Amniotic stem cell (primary cell): Measurements from ENCODE around the gene ATXN1.
"Not testable (repeated sequence)": the region's sequence is repeated elsewhere in the genome, so short reads cannot be mapped to it uniquely, and the experiment has no call there.

ENCODE experiments used
- DNase-seq: peaks from one replicate; lab custom pipeline; 2025; lab: John Stamatoyannopoulos, UW

The ATXN1 gene

DNA sequence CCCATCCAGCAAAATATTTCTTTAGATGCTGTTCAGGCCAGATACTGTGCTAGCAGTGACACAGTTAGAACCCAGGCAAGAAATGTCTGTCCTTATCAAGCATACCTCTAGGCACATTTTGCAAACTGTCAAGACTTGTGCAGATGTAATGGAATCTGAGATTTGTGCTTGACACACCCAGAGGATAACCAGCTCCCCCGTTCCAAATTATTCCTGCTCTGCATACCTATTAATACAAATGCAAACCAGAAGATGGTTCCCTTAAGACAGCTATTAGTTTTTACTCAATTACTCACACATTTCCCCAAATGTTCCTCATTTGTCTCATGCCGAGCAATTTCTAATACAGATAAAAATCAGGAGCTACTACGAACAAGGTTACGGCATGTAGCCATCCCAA, 40.4 kb downstream of the ATXN1 start:
- DNase-seq, result no peak

DNA sequence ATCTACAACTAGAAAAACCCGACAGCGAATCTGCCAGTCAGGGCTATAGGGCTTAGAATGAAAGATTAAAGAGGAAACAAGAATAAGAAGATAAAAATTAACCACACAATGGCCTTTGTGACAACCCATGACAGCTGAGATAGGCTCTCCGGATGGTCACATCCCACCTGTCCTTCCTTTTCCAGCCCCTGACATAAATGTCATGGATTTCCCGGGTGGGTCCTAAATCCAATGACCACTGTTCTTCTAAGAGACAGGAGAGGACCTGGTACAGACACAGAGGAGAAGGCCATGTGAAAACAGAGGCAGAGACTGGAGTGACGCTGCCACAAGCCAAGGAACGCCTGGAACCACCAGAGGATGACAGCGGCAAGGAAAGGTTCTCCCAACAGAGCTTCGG, 41.8 kb downstream of the ATXN1 start:
- DNase-seq, result no peak

DNA sequence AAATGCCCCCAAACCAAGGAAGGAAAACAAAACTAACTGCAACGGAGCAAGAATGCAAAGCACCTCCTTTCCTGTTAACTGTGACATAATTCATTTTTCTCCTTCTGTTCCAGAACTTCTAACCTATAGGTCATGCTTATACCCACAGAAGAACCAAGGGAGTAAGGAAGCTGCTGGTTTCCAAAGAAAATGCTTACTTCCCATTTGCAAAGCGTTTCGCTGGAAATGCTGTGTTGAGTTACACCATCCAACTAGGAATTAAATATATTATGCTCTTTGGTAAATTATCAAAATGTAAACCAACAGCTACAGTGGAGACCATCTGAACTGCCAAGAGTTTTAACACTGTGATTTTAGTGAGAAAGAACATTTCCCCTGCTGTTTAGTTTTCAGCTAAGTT, 42.9 kb downstream of the ATXN1 start:
- DNase-seq, result no peak

DNA sequence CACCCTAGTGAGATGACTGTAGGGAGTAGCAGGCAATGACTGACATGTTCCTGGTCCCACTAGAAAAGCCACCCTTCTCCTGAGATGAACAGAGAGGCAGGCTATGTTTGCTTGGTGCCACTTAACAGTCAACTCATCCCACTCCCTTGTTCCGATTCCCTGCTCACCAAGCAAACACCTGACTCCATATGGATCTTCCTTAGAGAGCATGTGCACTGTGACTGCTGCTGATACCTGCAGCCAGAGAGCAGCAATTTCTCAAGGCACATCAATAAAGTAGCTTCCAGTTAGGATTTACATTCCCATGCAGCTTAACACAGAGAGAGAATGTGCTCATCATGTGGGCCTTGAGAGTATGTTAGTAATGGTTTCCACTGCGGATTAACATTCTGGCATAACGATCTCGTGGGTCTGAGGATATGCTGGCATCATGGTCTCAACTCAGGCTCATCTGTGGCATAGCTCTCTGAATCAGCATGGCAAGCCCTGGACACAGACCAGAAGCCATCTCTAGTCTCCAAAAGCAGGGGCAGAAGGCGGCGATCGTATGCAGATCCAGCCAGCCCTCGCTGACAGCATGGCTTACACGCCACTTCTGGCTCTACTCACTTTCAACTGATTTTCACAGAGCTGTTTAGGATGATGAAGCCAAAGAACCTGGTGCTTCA, 43.9 kb downstream of the ATXN1 start:
- DNase-seq, result no peak

DNA sequence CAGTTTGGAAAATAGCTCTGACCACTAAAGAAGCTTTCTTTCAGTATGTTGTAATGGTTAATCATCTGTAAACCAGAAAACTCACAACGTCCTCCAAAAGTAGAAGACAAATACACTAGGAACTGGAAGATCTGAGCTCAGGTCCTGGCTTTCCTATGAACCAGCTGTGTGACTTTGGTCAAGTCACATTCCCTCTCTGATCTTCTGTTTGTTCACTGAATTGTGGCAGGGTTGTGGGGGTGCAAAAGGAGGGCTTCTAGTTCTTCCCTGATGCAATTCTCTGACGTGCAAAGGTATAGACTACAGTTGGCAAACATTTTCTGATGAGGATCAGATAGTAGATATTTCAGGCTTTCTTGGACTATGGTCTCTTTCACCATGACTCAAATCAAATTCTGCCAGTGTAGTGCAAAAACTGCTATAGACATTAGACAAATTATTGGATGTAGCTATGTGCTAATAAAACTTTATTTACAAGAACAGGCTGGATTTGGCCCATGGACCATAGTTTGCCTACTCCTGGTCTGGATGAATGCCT, 44.9 kb downstream of the ATXN1 start:
- DNase-seq, result no peak

DNA sequence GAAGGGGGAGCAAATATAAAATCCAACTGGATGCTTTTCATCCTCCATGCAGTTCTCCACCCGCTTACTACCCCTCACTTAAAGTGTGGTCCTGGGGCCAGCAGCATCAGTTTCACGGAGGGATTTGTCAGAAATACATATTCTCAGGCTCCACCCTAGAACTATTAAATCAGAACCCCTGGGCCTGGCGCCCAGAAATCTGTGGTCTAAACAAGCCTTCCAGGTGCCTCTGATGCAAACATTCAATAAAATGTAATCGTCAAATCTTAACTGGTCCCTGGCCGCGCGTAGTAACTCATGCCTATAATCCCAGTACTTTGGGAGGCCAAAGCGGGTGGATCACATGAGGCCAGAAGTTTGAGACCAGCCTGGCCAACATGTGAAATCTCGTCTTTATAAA, 47.7 kb downstream of the ATXN1 start:
- DNase-seq, result no peak

DNA sequence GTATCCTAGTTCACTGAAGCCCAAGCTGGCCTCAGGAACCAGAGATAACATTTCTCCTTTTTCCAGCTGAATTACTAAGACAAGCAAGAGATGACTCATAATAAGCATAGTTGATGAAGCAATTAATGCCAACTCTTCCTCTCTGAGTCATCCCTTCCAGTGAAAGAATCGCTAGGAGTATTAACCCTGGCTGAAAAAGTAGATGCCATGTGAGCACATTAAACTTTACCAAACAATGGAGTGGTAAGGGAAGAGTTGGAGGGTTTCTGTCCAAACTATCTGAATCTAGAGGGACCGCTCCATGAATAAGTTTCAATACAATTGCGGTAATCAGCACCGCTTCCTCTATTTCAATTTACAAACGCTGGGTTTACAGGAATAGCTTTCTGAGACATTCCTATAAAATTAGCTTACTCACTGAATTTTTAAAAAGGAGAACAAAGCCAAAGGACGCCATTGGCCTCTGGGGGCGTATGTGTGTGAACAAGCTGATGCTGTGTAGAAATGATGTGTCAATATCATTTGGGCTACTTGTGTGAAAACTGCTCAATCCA, 48.3 kb downstream of the ATXN1 start:
- DNase-seq, result peak; percentile 88

DNA sequence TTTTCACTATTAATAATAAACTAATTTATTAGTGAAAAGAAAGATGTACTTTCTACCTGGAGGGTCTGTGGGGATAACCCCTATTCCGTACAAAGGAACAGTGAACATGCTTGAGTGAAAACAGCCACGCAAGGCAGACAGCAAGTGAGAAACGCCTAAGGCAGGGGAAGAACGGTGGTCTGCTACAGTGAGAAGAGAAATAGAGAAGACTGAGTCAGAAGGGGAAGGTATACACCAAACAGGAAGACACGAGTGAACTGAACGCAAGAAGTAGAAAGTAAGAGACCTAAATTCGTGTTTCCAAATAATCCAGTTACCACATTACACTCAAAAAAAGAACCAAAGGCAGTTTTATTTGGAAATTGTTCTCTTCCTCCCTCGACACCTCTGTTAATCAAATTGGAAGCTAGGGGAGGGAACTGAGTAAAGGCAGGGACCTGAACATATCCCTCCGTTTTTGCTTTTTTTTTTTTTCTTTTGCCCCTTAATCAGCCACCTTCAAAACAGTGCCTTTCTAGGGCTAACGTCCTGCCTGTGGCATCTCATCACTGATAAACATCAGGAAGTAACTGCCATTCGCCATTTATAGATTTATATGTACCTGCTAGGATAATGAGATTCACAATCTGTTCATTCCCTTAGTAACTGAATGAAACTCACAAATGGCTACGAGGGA, 48.9 kb downstream of the ATXN1 start:
- no peak for DNase-seq

DNA sequence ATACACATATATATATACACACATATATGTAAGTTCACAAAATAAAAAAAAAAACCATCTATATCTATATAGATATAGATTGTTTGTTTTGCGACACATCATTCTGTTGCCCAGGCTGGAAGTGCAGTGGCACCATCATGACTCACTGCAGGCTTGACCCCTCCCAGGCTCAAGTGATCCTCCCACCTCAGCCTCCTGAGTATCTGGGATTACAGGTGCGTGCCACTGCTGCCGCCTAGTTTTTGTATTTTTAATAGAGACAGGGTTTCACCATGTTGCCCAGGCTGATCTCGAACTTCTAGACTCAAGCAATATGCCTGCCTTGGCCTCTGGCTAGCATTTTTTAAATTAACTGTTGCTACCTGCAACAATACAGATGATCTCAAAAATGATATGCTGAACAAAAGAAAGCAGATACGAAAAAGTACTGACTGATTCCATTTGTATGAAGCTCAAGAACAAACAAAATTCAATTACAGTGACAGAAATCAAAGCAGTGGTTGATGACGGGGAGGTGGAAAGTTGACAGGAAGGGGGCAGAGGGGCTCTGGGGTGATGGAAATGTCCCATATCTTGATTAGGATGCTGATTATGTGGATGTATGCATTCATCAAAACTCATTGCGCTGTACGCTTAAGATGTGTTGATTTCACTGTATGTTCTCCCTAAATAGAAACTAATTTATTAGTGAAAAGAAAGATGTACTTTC, 49.6 kb downstream of the ATXN1 start:
- no peak for DNase-seq

DNA sequence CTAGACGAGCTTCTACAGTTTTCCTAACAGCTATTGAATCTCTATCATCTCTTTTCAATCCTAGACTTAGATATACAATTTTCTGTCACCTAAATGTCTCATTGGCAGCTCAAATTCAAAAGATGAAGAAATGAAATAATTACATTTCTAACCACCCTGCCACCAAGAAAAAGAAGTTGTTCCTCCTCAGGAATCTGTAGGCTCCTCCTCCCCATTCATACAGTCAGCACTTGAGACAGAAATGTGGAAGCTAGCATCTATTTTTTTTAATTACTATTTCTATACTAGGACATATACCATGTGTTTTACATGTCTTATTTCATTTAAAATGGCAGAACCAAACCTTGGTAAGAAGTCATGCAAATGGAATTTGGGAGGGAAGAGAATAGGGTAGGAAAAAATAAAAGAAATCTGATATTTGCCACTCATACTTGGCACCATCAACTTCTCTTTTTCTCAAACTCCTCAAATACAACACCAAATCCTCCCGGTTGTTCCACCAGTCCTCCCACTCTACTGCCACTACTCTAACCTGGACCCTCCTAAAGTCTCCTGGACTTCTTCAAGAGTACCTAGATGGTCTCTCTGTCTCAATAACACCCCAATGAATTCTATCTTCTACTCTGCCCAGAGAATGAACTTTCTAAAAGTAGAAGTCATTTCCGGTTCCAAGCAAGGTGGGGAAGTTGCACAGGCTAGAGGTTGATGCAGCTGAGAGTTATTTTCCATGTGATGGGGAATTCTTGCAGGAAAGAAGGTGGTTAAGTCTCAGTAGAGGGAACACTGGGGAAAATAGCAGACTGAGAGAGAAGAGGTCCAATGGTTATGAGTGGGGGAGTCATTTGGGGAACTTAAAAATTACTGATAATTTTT, 54.1 kb downstream of the ATXN1 start:
- DNase-seq, result no peak

DNA sequence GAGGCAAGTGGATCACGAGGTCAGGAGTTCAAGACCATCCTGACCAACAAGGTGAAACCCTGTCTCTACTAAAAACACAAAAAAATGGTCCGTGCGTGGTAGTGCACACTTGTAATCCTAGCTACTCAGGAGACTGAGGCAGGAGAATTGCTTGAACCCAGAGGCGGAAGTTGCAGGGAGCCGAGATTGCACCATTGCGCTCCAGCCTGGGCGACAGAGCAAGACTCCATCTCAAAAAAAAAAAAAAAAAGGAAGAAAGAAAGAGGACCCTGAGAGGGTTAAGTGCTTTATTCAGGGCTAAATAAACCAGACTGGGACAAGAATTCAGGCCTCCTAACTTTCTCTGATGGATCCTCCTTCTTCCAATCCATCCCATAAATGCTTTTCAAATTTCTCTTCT, 54.8 kb downstream of the ATXN1 start:
- DNase-seq, result not testable (repeated sequence)

DNA sequence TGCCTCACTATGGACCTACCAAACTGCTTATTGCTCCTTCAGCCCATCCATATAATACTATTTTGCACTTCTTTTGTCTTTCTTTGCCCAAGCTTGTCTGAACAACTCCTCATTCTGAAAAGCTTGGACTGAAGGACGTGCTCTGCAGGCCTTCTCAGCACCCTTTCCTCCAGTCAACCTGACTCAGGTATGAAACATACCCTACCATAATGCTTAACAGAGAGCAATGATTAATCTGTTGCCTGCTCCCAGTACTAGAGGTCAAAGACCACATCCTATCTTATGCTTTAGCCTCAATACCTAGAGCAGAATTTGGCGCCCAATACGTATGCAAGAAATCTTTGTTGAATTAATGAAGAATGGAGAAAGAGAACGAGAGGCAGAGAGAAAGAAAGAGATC, 55.2 kb downstream of the ATXN1 start:
- no peak for DNase-seq

DNA sequence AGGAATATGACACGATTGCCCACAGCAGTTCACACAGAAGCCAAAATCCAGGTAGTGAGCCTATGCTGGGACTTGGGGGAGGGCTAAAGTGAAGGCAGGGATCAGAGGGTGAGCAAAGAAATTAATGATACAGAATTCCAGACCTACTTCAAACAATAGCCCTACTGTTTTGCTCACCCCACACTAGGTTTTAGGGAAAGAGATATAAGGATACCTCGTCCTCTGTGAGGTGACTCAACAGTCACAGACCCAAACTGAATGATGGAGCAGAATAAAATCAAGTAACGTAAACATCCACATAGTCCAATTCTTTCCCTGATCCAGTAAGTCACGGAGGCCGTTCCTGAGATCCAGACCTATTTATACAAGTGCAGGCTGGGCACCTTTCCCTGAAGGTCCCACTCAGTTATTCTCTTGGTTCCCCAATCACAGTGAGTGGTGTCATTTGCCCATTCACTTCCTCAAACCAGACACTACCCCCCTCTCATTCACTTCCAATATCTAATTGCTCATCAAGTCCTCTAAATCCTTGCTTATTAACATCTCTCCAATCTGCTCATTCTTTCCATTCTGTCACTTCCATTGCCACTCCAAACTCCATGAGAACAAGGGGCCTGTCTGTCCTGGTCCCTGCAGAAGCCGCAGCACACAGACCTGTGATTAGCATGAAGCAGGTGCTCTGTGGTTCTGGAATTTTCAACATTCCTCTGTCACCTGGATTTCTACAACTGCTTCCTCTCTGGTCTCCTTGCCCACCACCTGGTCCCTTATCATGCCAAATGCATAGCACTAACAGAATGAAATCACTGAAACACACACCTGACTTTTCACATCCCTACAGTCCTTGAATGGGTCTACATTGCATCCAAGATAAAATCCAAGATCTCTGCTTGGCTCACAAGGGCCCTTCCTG, 55.9 kb downstream of the ATXN1 start:
- DNase-seq, result no peak

DNA sequence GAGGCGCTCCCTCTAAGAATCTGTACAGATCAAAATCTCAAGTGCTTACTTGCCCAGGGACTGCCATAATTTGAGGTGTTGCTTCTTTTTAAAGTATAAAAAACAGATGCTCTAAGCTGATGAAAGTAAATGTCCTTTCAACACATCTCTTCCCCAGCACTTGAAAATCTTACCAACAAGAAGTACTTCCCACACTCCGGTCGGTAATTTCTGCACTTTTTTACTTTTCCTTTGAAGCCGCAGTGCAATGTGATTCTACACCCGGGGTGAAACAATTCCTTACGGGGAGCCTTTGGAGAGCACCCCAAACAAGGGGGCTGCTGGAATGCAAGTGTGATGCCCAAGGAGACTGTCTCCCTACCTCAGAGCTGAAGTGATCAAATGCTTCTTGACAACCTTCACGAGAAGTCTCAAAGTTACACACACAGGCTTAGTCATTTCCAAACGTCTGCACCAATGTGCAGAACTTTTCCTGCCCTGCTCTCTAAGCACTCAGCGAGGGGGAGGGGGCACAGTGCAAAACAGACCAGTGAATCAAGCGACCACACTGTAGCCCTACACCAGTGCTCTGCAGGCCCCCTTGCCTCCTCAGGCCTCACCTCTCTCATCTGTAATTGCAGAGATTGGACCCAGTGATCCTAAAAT, 56.7 kb downstream of the ATXN1 start:
- DNase-seq, result no peak

DNA sequence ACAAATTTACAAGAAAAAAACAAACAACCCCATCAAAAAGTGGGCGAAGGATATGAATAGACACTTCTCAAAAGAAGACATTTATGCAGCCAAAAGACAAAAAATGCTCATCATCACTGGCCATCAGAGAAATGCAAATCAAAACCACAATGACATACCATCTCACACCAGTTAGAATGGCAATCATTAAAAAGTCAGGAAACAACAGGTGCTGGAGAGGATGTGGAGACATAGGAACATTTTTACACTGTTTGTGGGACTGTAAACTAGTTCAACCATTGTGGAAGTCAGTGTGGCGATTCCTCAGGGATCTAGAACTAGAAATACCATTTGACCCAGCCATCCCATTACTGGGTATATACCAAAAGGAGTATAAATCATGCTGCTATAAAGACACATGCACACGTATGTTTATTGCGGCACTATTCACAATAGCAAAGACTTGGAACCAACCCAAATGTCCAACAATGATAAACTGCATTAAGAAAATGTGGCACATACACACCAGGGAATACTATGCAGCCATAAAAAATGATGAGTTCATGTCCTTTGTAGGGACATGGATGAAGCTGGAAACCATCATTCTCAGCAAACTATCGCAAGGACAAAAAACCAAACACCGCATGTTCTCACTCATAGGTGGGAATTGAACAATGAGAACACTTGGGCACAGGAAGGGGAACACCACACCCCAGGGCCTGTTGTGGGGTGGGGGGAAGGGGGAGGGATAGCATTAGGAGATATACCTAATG, 58.5 kb downstream of the ATXN1 start:
- not testable (repeated sequence) for DNase-seq

DNA sequence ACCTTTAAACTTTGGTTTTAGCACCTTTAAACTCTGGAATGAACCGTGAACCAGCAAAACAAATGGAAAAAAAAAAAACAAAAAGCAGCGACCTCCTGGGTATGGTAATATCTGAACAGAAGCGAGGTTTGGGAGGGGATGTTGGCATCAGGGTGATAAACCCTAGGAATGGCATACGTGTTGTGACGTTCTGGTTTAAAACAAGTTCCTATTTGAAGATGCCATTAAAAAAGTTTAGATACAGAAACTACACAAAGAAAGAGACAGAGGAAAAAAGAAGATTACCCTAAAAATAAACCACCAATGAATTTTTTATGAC, 60.4 kb downstream of the ATXN1 start:
- no peak for DNase-seq

DNA sequence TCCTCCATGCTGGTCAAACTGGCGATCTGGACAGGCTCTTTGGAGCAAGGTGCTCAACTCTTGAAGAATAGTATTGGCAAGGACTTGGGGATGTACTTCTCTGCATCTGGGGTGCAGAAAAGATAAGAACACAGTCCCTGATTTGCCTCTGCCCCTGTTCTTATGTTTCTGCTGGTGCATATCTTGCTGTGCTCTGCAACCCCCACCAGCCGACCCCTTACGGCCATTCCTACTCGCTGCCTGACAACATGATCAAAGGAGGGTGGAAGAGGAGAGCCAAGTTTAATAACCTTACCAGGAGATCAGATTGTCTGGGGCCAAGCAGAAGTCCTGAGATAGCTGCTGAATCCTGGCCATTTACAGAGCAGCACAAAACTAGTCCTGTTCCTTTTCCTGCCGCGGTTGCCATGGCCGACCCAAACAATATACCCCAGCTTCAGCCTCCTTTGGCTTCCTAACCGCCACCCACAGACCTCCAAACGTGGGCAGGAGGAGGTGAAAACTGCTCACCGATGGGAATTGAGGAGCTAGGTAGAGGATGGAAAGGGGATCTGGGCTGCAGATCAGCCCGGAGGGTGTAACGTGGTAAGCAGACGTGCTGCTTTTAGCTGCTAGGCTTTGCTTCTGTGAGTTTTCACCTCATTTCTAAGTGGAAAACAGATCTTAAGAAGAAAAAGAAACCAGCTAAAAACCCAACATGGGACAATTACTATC, 60.9 kb downstream of the ATXN1 start:
- DNase-seq, result no peak

DNA sequence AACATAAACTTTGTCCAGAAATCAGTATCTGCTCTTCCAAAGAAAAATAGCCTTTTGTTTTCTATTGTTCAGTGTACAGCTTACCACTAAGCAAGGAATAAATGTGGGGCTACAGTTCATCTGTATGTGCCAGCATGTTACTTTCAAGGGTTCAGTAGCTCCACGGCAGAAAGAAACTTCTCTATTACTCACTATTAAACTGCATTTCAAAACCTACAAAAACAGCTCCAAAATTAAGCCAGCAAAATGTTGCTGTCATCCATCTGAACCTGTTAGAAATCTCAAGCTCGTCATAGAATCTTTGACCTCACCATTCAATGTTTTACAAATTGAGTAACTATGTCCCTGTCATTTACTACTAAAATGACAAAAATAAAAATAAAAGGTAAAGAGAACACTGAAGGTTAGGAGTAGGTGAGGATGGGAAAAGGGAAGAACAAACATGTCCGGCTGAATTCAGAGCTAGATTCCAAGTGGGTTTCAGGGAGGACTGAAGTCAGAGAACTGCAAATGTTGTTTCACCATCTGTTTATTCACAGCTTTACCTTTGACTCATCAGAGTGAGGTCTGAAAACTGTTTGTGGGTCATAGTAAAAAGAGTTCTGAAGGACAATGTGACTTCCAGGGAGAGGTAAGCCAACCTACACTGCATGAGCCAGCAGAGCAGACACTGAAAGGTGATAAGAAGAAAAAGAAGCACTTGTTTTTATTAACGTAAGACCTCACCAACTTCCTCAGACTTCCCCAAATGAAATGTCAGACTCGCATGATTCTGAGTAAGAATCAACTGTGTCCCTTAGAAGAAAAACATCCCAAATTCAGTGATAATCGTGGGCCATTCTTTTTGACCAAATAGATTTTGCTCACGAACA, 62.0 kb downstream of the ATXN1 start:
- no peak for DNase-seq
